Measurements from ENCODE around the gene CD300LD. TPM values are rescaled to one million over a fixed set of nuclear protein-coding genes. Genes with fewer than 3 reads are reported as not detected.

CD300LD gene
- total and polyA plus RNA-seq, 4 donors: not detected

DNA sequence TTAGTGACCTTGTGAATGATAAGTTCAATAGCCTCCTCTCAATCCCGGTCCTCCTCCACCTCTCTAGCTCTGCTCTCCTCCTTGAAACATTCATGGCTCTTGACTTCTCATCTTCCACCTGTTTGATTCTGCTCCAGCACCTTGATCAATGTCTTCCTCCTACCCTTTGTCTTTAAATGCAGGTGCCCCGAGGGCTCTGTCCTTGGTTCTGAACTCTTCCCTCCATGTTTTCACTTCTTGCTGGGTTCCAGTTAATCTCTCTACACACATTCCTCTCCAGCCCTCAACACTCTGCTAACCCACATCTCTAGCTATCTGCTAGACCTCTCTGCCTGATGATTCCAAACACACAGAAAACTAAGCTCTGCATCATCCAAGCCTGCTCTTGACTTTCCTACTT, 18.0 kb upstream of the CD300LD start:
- Histone ChIP-seq H3K27me3 (ENCODE audit: control insufficient read depth, insufficient read depth, low read length) (peaks cover 2% of the 10 kb centered on the region), H3K9me3 (ENCODE audit: control insufficient read depth, insufficient read depth, low read length) (no peaks in the 10 kb centered on the region), H3K4me3 (ENCODE audit: low read depth, low read length) (no peak overlapping the region), H3K27ac (ENCODE audit: low read depth, low read length) (no peak overlapping the region), H3K36me3 (ENCODE audit: control insufficient read depth, insufficient read depth, low read length) (no peaks in the 10 kb centered on the region), H3K4me1 (ENCODE audit: control insufficient read depth, insufficient read depth, low read length) (no peaks in the 10 kb centered on the region)
- WGBS (ENCODE audit: insufficient coverage): 26% methylated on average over 2 of the region's 2 CpGs
- no peak for DNase-seq (ENCODE audit: low read depth in 4 of 6, low spot score in 6 of 6)

DNA sequence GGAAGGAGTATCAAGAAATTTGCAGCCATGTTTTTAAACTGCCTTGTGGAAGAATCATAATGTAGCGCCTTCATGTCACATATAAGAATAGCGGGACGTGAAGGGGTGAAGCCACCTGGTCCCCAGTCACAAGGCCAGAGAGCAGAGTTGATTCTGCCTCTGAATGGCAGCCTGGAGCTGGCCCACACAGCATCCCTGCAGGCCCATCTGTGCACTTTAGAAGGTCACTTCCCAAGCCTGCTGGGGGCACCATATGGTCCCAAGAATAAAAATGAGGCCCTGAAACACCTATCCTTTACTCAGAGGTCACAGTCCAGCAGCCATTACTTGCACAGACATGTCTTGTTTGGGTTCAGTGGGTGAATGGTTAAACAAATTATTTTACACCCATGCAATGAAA, 16.4 kb upstream of the CD300LD start:
- Histone ChIP-seq H3K9me3 (ENCODE audit: control insufficient read depth, insufficient read depth, low read length) (no peaks in the 10 kb centered on the region), H3K4me1 (ENCODE audit: control insufficient read depth, insufficient read depth, low read length) (peaks cover 9% of the 10 kb centered on the region), H3K4me3 (ENCODE audit: low read depth, low read length) (no peak overlapping the region), H3K27ac (ENCODE audit: low read depth, low read length) (no peak overlapping the region), H3K27me3 (ENCODE audit: control insufficient read depth, insufficient read depth, low read length) (peaks cover 4% of the 10 kb centered on the region), H3K36me3 (ENCODE audit: control insufficient read depth, insufficient read depth, low read length) (no peaks in the 10 kb centered on the region)
- no peak for DNase-seq (ENCODE audit: low read depth in 4 of 6, low spot score in 6 of 6)
- WGBS (ENCODE audit: insufficient coverage): 93% methylated on average over 3 of the region's 3 CpGs

DNA sequence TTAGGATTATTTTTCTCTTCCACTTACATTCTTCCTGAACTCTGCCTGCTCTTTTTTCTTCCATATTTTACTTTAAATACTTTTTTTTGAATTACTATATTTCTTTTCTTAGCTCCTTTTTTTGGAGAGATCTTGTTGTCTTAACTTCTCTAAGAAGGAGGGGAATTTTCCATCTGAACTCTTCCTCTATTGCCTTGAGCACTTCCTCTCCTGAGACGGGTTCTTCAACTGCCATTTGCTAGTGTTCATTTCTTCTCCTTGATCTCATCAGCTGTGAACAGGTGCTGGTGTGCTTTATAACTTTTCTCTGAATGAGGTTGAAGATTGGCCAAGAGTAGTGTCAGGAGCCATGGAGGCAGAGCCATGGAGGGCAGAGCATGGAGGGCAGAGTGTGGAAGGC, 15.1 kb upstream of the CD300LD start:
- WGBS (ENCODE audit: insufficient coverage): no CpG with 5 or more reads among the region's 1 CpG
- H3K9me3 ChIP-seq (ENCODE audit: control insufficient read depth, insufficient read depth, low read length): no peaks in the 10 kb centered on the region
- H3K4me3 ChIP-seq (ENCODE audit: low read depth, low read length): no peak overlapping the region
- peaks cover 9% of the 10 kb centered on the region for H3K4me1 ChIP-seq (ENCODE audit: control insufficient read depth, insufficient read depth, low read length)
- DNase-seq (ENCODE audit: low read depth in 4 of 6, low spot score in 6 of 6): no peak
- no peaks in the 10 kb centered on the region for H3K36me3 ChIP-seq (ENCODE audit: control insufficient read depth, insufficient read depth, low read length)
- peaks cover 4% of the 10 kb centered on the region for H3K27me3 ChIP-seq (ENCODE audit: control insufficient read depth, insufficient read depth, low read length)
- no peak overlapping the region for H3K27ac ChIP-seq (ENCODE audit: low read depth, low read length)

DNA sequence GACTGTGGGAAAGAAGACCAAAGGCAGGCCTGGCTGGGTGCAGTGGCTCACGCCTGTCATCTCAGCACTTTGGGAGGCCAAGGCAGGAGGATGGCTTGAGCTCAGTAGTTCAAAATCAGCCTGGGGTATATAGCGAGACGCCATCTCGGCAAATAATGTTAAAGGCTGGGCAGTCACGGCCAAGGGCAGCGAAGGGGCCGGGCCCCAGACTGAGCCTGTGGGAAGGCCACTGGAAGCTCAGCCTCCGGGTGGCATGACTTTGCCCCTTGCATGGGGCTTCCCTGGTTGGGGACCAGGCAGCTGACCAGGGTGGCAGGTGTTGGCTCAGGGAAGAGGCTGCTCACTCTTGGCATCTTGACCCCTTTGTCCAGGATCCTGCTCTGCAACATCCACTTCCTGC, 14.0 kb upstream of the CD300LD start:
- H3K4me3 ChIP-seq (ENCODE audit: low read depth, low read length): no peak overlapping the region
- peaks cover 2% of the 10 kb centered on the region for H3K27me3 ChIP-seq (ENCODE audit: control insufficient read depth, insufficient read depth, low read length)
- H3K4me1 ChIP-seq (ENCODE audit: control insufficient read depth, insufficient read depth, low read length): peaks cover 9% of the 10 kb centered on the region
- H3K36me3 ChIP-seq (ENCODE audit: control insufficient read depth, insufficient read depth, low read length): no peaks in the 10 kb centered on the region
- WGBS (ENCODE audit: insufficient coverage): 93% methylated on average over 8 of the region's 8 CpGs
- DNase-seq (ENCODE audit: low read depth in 4 of 6, low spot score in 6 of 6): no peak
- no peak overlapping the region for H3K27ac ChIP-seq (ENCODE audit: low read depth, low read length)
- no peaks in the 10 kb centered on the region for H3K9me3 ChIP-seq (ENCODE audit: control insufficient read depth, insufficient read depth, low read length)

DNA sequence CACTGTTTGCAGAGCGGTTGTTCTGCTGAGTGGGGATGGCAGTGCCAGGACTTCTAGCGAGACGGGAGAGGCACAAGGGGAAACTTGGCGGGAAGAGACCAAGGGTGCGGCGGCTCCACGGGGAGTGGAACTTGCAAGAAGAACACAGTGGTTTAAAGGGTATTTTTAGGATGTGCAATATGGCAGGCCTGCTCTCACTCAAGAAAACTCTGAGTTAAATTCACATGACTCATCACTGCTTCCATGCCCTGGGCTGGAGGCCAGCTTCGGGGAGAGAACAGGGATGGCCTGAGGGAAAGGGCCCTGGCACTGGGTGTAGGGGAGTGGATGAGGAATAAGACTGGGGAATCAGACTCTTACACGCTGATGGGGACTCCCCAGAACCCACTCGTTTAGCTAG, 13.3 kb upstream of the CD300LD start:
- WGBS (ENCODE audit: insufficient coverage): 89% methylated on average over 6 of the region's 10 CpGs
- peaks cover 9% of the 10 kb centered on the region for H3K4me1 ChIP-seq (ENCODE audit: control insufficient read depth, insufficient read depth, low read length)
- no peak overlapping the region for H3K27ac ChIP-seq (ENCODE audit: low read depth, low read length)
- H3K36me3 ChIP-seq (ENCODE audit: control insufficient read depth, insufficient read depth, low read length): no peaks in the 10 kb centered on the region
- no peaks in the 10 kb centered on the region for H3K9me3 ChIP-seq (ENCODE audit: control insufficient read depth, insufficient read depth, low read length)
- H3K4me3 ChIP-seq (ENCODE audit: low read depth, low read length): no peak overlapping the region
- DNase-seq (ENCODE audit: low read depth in 4 of 6, low spot score in 6 of 6): peak in 1 of 6 donors; percentile 49
- H3K27me3 ChIP-seq (ENCODE audit: control insufficient read depth, insufficient read depth, low read length): peaks cover 2% of the 10 kb centered on the region

DNA sequence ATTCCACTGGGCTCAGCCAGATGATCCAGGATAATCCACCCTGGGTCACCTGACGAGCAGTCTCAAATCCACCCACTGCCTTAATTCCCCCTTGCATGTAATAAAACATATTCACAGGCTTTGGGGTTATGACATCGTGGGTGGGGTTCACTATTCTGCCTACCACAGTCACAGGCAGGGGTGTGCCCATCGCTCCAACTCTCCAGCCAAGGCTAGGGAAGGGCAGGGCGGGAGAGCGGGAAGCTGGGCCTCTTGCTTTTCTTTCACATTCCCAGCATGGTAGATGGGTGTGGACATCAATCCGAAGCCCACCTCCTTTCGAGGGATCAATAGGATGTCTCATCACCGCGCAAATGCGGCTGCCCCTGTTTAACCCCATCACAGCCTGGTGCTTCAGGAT, 12.7 kb upstream of the CD300LD start:
- DNase-seq (ENCODE audit: low read depth in 4 of 6, low spot score in 6 of 6): no peak
- Histone ChIP-seq H3K9me3 (ENCODE audit: control insufficient read depth, insufficient read depth, low read length) (no peaks in the 10 kb centered on the region), H3K36me3 (ENCODE audit: control insufficient read depth, insufficient read depth, low read length) (no peaks in the 10 kb centered on the region), H3K4me1 (ENCODE audit: control insufficient read depth, insufficient read depth, low read length) (peaks cover 9% of the 10 kb centered on the region), H3K27me3 (ENCODE audit: control insufficient read depth, insufficient read depth, low read length) (peaks cover 2% of the 10 kb centered on the region), H3K27ac (ENCODE audit: low read depth, low read length) (no peak overlapping the region), H3K4me3 (ENCODE audit: low read depth, low read length) (no peak overlapping the region)
- 64% methylated on average over 9 of the region's 10 CpGs for WGBS (ENCODE audit: insufficient coverage)

DNA sequence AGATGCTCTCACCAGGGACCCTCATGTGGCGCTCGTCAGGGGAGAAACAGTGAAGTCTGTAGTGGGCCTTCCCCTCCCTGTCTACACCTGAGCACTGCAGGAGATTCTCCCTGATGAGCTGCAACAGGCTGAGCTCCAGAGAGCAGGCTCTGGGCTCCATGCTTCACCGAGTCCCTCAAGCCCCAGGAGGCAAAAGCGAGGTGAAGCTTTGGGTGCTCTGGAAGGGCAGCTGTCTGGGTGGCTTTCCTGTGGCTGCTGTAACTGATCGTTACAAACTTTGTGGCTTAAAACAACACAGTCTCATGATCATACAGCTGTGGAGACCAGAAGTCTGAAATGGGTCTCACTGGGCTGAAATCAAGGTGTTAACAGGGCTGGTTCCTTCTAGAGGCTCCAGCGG, 12.1 kb upstream of the CD300LD start:
- H3K27me3 ChIP-seq (ENCODE audit: control insufficient read depth, insufficient read depth, low read length): peaks cover 2% of the 10 kb centered on the region
- H3K9me3 ChIP-seq (ENCODE audit: control insufficient read depth, insufficient read depth, low read length): no peaks in the 10 kb centered on the region
- H3K4me1 ChIP-seq (ENCODE audit: control insufficient read depth, insufficient read depth, low read length): peaks cover 12% of the 10 kb centered on the region
- no peaks in the 10 kb centered on the region for H3K36me3 ChIP-seq (ENCODE audit: control insufficient read depth, insufficient read depth, low read length)
- H3K27ac ChIP-seq (ENCODE audit: low read depth, low read length): no peak overlapping the region
- 90% methylated on average over 6 of the region's 6 CpGs for WGBS (ENCODE audit: insufficient coverage)
- H3K4me3 ChIP-seq (ENCODE audit: low read depth, low read length): no peak overlapping the region
- no peak for DNase-seq (ENCODE audit: low read depth in 4 of 6, low spot score in 6 of 6)

DNA sequence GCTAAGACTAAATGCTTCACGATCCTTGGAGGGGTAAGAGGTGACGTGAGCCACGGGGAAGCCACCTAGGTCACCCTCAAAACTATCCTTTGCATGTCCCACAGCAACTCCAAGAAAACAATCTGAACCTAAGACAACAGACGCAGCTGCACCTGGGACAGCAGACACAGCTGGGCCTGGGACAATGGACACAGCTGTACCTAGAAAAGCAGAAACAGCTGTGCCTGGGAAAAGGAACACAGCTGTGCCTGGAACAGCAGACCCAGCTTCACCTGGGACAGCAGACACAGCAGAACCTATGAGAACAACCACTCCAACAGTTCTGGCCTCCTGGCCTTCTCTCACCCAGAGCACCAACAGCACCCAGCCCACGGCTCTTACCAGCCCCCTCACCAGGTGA, 11.7 kb upstream of the CD300LD start:
- H3K9me3 ChIP-seq (ENCODE audit: control insufficient read depth, insufficient read depth, low read length): no peaks in the 10 kb centered on the region
- no peak overlapping the region for H3K4me3 ChIP-seq (ENCODE audit: low read depth, low read length)
- WGBS (ENCODE audit: insufficient coverage): 90% methylated on average over 1 of the region's 5 CpGs
- no peak overlapping the region for H3K27ac ChIP-seq (ENCODE audit: low read depth, low read length)
- H3K27me3 ChIP-seq (ENCODE audit: control insufficient read depth, insufficient read depth, low read length): peaks cover 2% of the 10 kb centered on the region
- peaks cover 14% of the 10 kb centered on the region for H3K4me1 ChIP-seq (ENCODE audit: control insufficient read depth, insufficient read depth, low read length)
- H3K36me3 ChIP-seq (ENCODE audit: control insufficient read depth, insufficient read depth, low read length): no peaks in the 10 kb centered on the region
- no peak for DNase-seq (ENCODE audit: low read depth in 4 of 6, low spot score in 6 of 6)

DNA sequence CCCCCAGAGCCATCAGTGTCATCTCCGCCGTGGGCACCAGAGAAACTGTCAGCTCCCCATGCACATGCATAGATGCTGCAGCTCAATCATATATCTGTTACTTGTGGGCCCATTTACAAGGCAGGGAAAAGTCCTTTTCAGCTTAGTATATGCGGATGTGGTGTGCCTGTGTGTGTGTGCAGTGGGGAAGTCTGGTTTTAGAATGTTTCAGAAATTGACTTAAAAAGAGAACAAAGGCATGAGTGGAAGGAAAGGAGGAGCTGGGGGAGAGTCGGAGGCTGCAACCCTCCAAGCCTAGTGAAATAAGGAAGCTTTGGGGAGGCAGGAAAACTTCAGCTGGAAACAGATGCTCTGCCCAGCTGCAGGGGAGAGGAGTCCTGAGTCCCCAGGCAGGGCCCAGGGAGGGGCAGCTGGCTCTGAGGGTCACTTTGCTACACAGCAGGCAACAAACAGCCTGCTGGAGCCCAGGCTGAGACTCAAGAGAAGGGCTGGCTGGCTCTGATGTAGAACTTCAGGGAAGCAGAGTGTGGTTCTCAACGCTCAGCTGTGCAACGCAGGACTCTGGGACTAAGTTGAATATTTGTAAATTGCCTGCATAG, 11.1 kb upstream of the CD300LD start:
- Histone ChIP-seq H3K4me3 (ENCODE audit: low read depth, low read length) (no peak overlapping the region), H3K27ac (ENCODE audit: low read depth, low read length) (no peak overlapping the region), H3K36me3 (ENCODE audit: control insufficient read depth, insufficient read depth, low read length) (no peaks in the 10 kb centered on the region), H3K4me1 (ENCODE audit: control insufficient read depth, insufficient read depth, low read length) (peaks cover 14% of the 10 kb centered on the region), H3K27me3 (ENCODE audit: control insufficient read depth, insufficient read depth, low read length) (peaks cover 2% of the 10 kb centered on the region), H3K9me3 (ENCODE audit: control insufficient read depth, insufficient read depth, low read length) (no peaks in the 10 kb centered on the region)
- 59% methylated on average over 5 of the region's 6 CpGs for WGBS (ENCODE audit: insufficient coverage)
- DNase-seq (ENCODE audit: low read depth in 4 of 6, low spot score in 6 of 6): no peak

DNA sequence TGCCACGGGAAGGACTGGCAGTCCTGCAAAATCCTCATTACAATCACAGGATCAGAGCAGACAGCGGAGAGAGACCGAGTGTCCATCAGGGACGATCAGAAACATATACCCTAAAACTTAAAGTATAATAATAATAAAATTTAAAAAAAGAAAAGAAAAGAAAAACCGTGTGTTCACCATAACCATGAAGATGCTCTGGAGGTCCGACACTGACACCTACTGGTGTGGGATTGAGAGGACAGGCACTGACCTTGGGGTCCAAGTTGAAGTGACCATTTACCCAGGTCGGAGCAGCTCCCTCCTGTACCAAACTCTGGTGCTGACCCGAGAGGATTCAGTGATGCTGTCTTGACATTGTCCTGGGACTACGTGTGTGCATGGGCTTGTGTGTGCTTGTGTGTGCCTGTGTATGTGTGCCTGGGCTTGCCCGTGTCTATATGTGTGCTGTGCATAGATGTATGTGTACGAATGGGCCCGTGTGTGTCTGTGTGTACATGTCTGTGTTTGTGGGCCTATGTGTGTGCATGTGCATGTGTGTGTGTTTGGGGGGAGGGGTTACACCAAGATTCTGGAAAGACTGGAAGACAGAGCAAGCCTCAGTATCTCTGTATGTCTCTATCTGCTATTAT, 10.0 kb upstream of the CD300LD start:
- Histone ChIP-seq H3K4me1 (ENCODE audit: control insufficient read depth, insufficient read depth, low read length) (peaks cover 14% of the 10 kb centered on the region), H3K27me3 (ENCODE audit: control insufficient read depth, insufficient read depth, low read length) (peaks cover 2% of the 10 kb centered on the region), H3K9me3 (ENCODE audit: control insufficient read depth, insufficient read depth, low read length) (no peaks in the 10 kb centered on the region), H3K4me3 (ENCODE audit: low read depth, low read length) (no peak overlapping the region), H3K36me3 (ENCODE audit: control insufficient read depth, insufficient read depth, low read length) (no peaks in the 10 kb centered on the region), H3K27ac (ENCODE audit: low read depth, low read length) (no peak overlapping the region)
- 75% methylated on average over 6 of the region's 12 CpGs for WGBS (ENCODE audit: insufficient coverage)
- DNase-seq (ENCODE audit: low read depth in 4 of 6, low spot score in 6 of 6): peak in 2 of 6 donors; percentile 31 to 59
